Measurements from ENCODE around the gene FN1. TPM values are rescaled to one million over a fixed set of nuclear protein-coding genes. Genes with fewer than 3 reads are reported as not detected.

The FN1 gene
- total RNA-seq, 2 donors from 2014 or later, result 0.16 to 0.62 TPM

DNA sequence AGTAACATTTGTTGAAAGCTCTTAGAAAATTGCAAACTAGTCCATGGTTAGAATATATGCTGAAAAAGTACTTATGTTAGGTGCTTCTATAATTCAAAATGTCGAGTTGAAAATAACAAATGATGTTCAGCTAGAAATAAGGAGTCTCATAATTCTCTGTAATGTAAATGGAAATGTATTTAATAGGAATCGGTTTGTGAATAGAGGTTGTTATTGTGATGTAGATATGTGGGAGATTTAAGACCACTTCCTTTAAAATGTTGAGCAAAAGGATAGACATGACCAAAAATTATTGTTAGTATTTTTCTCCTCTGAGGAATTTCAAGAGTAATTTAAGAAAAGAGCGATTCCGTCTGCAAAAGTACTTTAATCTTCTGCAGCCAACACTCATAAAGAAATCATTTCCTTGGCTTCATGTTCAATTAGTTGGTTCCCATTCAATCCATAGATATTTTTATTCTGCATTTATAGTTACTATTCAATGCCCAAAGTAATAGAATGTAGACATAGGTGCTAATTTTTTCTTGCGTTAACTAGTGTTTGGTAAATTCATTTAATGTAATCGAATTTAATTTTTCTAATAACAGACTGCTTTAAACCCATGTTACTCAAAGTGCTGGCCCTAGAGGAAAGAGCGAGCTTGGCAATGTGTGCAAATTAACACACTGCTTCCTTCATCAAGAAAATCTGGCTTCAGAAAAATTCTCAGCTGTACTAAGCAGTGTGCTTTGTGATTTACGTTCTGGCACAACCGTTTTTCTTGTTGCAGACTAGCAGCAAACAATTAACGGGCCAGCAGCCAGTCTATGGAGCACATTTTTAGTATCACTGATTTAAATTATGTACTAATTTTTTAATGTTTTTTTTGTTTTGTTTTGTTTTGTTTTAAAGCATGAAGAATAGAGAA lies 32.2 kb downstream of the FN1 start:
- H3K27ac Mint-ChIP-seq, result no peak overlapping the region
- ATAC-seq, result no peak
- H3K36me3 Mint-ChIP-seq, result no peaks in the 10 kb centered on the region
- no peaks in the 10 kb centered on the region for H3K9me3 Mint-ChIP-seq
- DNase-seq (ENCODE audit: low spot score in 2 of 2), result no peak

DNA sequence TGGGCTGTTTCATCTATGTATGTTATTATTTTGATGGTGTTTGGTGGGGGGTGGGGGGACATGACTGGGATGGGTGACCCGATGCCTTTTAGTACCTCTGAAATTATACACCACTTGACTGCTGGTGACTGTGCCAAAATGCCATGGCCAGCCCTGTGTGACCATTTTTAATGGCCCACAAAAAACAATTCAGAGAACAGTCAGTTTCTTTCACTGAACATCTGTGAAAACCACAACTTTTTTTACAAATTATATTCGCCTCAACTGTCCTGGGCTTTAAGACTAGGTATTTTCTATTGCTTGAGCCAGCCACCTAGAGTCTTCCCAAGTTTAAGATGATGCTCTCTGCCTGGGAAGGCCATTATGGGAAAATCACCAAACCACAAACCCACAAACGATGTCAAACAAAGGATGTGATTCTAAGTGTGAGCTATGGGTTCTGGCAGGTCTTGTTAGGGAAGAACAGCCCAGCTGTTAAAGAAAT lies 33.9 kb downstream of the FN1 start:
- DNase-seq (ENCODE audit: low spot score in 2 of 2), result no peak
- Mint-ChIP-seq H3K27ac (no peak overlapping the region), H3K9me3 (no peaks in the 10 kb centered on the region), H3K36me3 (no peaks in the 10 kb centered on the region)
- ATAC-seq, result peak in 1 of 2 donors; percentile 44

DNA sequence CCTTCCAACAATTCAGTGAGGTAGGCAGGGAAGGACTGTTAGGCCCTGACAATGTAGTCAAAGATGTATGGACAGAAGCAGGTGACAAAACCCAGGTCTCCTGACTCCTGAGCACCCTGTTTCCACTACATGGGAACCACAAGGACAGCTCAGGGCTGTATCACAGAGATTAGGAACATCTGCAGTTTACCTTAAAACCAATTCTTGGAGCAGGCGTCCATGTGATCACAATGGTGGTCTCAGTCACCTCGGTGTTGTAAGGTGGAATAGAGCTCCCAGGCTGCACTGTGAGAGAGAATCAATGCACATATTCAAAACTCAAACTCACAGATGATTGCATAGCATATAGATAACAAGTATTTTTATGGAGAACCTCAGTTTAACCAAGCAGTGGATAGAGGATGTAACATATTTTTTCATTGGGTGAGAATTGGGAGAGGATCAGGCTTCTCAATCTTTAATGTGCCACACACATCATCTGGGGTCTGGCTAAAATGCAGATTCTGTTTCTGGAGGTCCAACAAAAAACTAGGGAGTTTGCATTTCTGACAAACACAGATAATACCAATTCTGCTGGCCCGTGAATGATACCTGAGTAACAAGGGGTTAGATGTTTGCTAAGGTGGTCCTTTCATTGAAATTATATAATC lies 36.7 kb downstream of the FN1 start:
- no peak for ATAC-seq
- no peaks in the 10 kb centered on the region for H3K36me3 Mint-ChIP-seq
- H3K27ac Mint-ChIP-seq, result no peak overlapping the region

DNA sequence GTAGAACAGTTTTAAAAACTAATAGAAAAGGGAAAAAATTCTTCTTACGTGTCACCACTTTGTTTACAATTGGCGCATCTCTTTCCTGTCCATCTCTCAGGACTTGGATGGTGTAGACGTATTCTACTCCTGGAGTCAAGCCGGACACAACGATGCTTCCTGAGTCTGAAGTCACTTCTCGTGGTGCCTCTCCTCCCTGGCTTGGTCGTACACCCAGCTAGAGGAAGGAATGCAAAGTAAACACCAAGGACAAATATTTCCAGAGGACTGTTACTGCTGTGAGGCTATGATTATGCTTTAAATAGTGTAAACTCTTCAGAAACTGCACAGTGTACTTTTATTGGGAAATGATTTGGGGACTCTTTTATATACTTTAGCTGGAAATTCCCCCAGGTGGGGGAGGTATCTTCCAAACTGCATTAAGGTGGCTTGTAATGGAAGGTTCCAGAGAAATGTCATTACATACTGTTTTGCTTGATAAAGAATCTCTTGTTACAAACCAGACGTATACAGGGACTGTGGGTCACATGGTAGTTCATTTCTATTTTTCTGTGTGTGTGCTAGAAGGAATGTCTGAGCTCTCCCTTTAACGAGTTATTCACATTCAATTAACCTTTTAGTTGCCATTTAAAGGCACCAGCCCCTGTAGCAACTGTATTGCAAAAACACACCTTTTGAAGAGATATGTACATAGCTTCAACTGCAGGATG lies 38.1 kb downstream of the FN1 start:
- Mint-ChIP-seq H3K9me3 (no peaks in the 10 kb centered on the region), H3K36me3 (no peaks in the 10 kb centered on the region), H3K27ac (no peak overlapping the region)
- ATAC-seq (no peak), DNase-seq (ENCODE audit: low spot score in 2 of 2) (no peak)

More for the DNA sequence above, 36.7 kb downstream of the FN1 start:
- DNase-seq (ENCODE audit: low spot score in 2 of 2), result no peak
- H3K9me3 Mint-ChIP-seq, result no peaks in the 10 kb centered on the region

- Mint-ChIP-seq H3K27ac (no peak overlapping the region), H3K9me3 (no peaks in the 10 kb centered on the region), H3K36me3 (no peaks in the 10 kb centered on the region)
- no peak for ATAC-seq
- no peak for DNase-seq (ENCODE audit: low spot score in 2 of 2)
Observed at GRCh38 chr2:215396595-215397313, 39.1 kb downstream of the FN1 start.

DNA sequence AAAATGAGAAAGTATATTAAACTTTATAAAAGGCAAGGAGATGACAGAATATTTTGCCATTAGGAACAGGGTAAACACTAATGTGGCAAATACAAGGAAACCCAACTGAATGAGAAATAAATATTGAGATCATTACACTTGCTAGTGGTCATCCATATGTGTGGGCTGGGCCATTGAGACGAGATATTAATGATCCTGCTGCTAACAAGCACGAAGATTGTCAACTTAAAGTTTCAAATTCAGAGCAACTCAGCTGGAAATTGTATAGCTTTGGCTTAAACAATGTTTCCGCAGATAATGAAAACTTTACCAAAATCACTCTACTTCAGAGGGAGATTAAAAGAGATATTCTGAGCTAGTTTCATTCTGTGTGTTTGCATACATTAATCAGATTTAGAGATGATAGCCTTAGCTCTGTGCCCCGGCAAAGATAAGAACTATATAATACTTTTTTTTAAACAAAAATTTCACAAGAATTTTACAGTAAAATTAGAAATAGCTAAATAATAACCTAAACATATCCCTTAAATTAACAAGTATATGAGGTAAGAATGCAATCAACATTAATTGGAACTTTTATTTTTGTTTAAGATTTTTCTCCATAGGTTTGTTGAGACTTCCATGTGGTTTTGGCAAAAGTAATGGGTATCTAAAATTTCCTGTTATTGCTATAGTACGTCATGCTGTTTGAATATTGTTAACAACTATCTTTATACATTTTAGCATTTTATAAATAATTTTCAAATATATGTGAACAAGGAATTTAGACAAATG lies 40.0 kb downstream of the FN1 start:
- Mint-ChIP-seq H3K36me3 (no peaks in the 10 kb centered on the region), H3K9me3 (no peaks in the 10 kb centered on the region), H3K27ac (no peak overlapping the region)
- ATAC-seq (no peak), DNase-seq (ENCODE audit: low spot score in 2 of 2) (no peak)

DNA sequence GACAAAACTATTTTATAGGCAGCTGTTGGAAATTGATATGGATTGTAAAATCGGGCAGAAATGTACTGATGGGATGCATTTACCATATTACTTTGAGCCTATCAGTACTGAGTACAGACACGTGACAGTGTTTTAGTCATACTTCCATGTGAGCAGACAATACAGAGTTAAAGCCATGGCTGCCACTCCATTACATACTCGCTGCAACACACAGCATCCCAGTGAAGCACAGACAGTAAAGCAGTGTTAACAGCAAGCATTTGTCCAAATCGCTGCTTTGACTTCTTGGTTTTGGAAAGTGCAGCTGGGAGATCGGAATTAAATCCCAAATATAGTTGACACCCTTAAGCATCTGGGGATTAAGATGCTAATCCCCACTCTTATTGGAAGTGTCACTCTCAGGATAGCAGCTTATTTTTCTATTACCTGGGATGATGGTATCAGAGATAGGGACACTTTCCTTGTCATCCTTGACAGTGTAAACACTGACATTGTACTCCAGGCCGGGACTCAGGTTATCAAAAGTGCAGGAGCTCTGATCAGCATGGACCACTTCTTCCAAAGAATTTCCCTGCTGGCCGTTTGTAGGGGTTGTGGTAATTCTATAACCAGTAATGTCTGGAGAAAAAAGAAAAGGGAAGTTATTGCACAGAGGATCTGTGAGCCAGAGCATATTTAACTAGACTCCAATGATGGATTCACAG lies 41.6 kb downstream of the FN1 start:
- DNase-seq (ENCODE audit: low spot score in 2 of 2), result no peak
- H3K9me3 Mint-ChIP-seq, result no peaks in the 10 kb centered on the region
- ATAC-seq, result no peak
- H3K36me3 Mint-ChIP-seq, result no peaks in the 10 kb centered on the region
- H3K27ac Mint-ChIP-seq, result no peak overlapping the region

DNA sequence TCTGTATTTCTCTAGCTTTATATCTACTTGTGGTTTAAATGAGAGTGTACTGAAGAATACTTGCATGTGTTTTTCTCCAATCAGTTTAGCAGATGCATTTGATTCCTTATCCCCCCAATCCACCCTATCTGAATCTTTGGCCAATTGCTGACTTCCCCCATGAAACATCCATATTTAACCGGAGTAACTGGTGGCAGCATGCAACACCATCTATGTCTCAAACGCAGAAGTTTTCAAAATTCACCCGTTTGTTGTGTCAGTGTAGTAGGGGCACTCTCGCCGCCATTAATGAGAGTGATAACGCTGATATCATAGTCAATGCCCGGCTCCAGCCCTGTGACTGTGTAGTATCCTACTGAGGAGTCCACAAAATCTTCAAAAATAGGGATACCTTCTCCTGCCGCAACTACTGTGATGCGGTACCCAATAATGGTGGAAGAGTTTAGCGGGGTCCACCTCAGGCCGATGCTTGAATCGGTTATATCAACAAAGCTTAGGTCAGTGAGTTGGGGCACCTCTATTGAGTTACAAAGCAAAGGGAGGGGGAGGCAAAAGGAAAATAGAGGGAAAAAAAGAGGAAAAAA lies 43.1 kb downstream of the FN1 start:
- DNase-seq (ENCODE audit: low spot score in 2 of 2) (no peak), ATAC-seq (no peak)
- Mint-ChIP-seq H3K36me3 (no peaks in the 10 kb centered on the region), H3K9me3 (no peaks in the 10 kb centered on the region), H3K27ac (no peak overlapping the region)

GRCh38 chr2:215392164-215392563 lies 43.7 kb downstream of the FN1 start:
- no peaks in the 10 kb centered on the region for H3K9me3 Mint-ChIP-seq
- DNase-seq (ENCODE audit: low spot score in 2 of 2) (no peak), ATAC-seq (no peak)
- no peak overlapping the region for H3K27ac Mint-ChIP-seq
- no peaks in the 10 kb centered on the region for H3K36me3 Mint-ChIP-seq

DNA sequence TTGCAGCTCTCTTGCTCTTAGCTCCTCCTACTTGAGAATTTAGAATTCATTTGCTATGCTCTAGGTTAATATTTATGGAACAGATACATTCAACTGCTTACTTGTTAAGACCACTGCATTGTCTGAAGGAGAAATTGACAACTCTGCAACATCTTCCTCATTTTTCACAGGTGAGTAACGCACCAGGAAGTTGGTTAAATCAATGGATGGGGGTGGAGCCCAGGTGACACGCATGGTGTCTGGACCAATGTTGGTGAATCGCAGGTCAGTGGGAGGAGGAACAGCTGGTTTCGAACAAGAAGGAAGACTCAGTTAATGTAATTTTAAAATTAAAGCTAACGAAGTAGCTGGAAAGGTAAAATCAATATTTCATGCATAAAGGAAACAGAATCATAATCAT lies 44.3 kb downstream of the FN1 start:
- ATAC-seq (no peak), DNase-seq (ENCODE audit: low spot score in 2 of 2) (no peak)
- no peak overlapping the region for H3K27ac Mint-ChIP-seq
- H3K36me3 Mint-ChIP-seq, result no peaks in the 10 kb centered on the region
- no peaks in the 10 kb centered on the region for H3K9me3 Mint-ChIP-seq

DNA sequence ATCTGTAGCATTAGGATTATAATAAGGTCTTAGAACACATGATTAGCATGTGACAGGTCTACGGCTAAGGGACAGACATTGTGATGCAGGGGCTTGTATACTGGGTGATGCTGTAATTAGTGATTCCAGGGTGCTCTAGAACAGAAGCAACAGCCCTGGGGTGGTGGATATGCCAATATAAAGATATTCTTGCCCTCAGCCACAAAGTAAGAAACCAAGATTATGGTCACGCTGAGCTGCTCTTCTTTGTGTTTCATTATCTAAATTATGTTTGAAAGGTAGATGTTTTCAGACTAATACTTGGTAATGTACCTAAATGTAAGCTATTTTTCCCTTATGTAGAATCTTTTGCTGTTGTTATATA lies 45.3 kb downstream of the FN1 start:
- no peak for ATAC-seq

GRCh38 chr2:215388002-215388728 lies 47.7 kb downstream of the FN1 start:
- Mint-ChIP-seq H3K9me3 (no peaks in the 10 kb centered on the region), H3K36me3 (no peaks in the 10 kb centered on the region), H3K27ac (no peak overlapping the region)
- DNase-seq (ENCODE audit: low spot score in 2 of 2) (no peak), ATAC-seq (no peak)

More for the DNA sequence above, 45.3 kb downstream of the FN1 start:
- Mint-ChIP-seq H3K9me3 (no peaks in the 10 kb centered on the region), H3K27ac (no peak overlapping the region), H3K36me3 (no peaks in the 10 kb centered on the region)
- no peak for DNase-seq (ENCODE audit: low spot score in 2 of 2)

GRCh38 chr2:215386566-215386965 lies 49.3 kb downstream of the FN1 start:
- H3K9me3 Mint-ChIP-seq, result no peaks in the 10 kb centered on the region
- H3K27ac Mint-ChIP-seq, result no peak overlapping the region
- no peak for ATAC-seq
- no peak for DNase-seq (ENCODE audit: low spot score in 2 of 2)
- no peaks in the 10 kb centered on the region for H3K36me3 Mint-ChIP-seq

DNA sequence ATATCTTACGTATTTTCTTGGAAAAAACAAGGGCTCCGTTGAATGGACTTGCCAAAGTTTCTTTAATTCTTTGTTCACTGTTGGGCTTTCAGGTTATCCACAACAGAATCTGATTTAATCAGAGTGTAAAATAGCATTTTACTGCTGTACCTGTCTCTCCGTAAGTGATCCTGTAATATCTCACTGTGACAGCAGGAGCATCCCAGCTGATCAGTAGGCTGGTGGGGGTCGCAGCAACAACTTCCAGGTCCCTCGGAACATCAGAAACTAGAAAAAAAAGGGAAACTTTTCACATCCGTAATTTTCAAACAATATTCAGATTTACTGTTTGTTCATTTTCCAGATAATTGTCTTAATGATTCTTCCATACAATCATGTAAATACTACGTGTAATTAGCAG lies 51.2 kb downstream of the FN1 start:
- no peak for DNase-seq (ENCODE audit: low spot score in 2 of 2)
- H3K27ac Mint-ChIP-seq, result no peak overlapping the region
- H3K9me3 Mint-ChIP-seq, result no peaks in the 10 kb centered on the region
- ATAC-seq, result no peak
- H3K36me3 Mint-ChIP-seq, result no peaks in the 10 kb centered on the region

All from activated naive CD4-positive, alpha-beta T cell treated with anti-CD3 and anti-CD28 coated beads, Interleukin-2, amount 50 U/mL, for 72 hours (primary cell).